Osteoblast (primary cell): ENCODE measurements around the gene PGRMC2. TPM values are rescaled to one million over a fixed set of nuclear protein-coding genes. Genes with fewer than 3 reads are reported as not detected.
A peak's percentile ranks its signal among the peaks of the same experiment; 100 is the strongest.

Experiments
- DNase-seq: peaks from one replicate; pipeline ENCODE4 v3.0.0; 2011; ENCODE audit warnings: low spot score, mixed read lengths; ENCODE audit not compliant: insufficient read length; ENCODE audit errors: missing footprints
- H2AFZ ChIP-seq: 2 replicates; pipeline ENCODE4 v1.6.0; 2011; ENCODE audit warnings: mild to moderate bottlenecking, low read length
- H3K27ac ChIP-seq: 2 replicates; pipeline ENCODE4 v1.5.1; 2011; ENCODE audit warnings: mild to moderate bottlenecking, low read depth, low read length, moderate library complexity
- H3K27me3 ChIP-seq: 2 replicates; pipeline ENCODE4 v1.6.0; 2012; ENCODE audit warnings: mild to moderate bottlenecking, control low read depth, inconsistent platforms, low read length, moderate library complexity; ENCODE audit not compliant: insufficient read depth
- H3K36me3 ChIP-seq: 2 replicates; pipeline ENCODE4 v1.5.1; 2011; ENCODE audit warnings: mild to moderate bottlenecking, low read length, control low read depth, moderate library complexity; ENCODE audit not compliant: insufficient read depth
- H3K4me1 ChIP-seq: 2 replicates; pipeline ENCODE4 v1.5.1; 2011; ENCODE audit warnings: mild to moderate bottlenecking, low read length, control low read depth, moderate library complexity; ENCODE audit not compliant: insufficient read depth
- H3K4me2 ChIP-seq: 2 replicates; pipeline ENCODE4 v1.6.0; 2011; ENCODE audit warnings: mild to moderate bottlenecking, low read length; ENCODE audit not compliant: insufficient read depth
- H3K4me3 ChIP-seq: fragments of 200-600 bp; sonication (generic); 3 replicates; pipeline ENCODE4 v1.5.1; 2012; ENCODE audit warnings: mild to moderate bottlenecking, low read length, inconsistent platforms; ENCODE audit not compliant: insufficient read depth
- H3K79me2 ChIP-seq: 2 replicates; pipeline ENCODE4 v1.6.0; 2012; ENCODE audit warnings: mild to moderate bottlenecking, low read length, control low read depth, inconsistent platforms; ENCODE audit not compliant: insufficient read depth
- H3K9me3 ChIP-seq: 2 replicates; pipeline ENCODE4 v1.5.1; 2011; ENCODE audit warnings: low read depth, low read length, control low read depth
- H4K20me1 ChIP-seq: 2 replicates; pipeline ENCODE4 v1.6.0; 2012; ENCODE audit warnings: mild to moderate bottlenecking, low read length, control low read depth; ENCODE audit not compliant: insufficient read depth
- CTCF ChIP-seq: IDR thresholded peaks from 2 replicates; pipeline ENCODE4 v1.5.1; 2011; ENCODE audit warnings: mild to moderate bottlenecking, low read depth, low read length, moderate library complexity; ENCODE audit errors: extremely low read depth
- total RNA-seq: library from RNA; depleted of rRNA; stranded (reverse); fragments of >200 nt; gene quantifications from 2 replicates; pipeline ENCODE4 v1.2.3, GENCODE V29; 2012

Gene PGRMC2
- total RNA-seq, 1 donor: 38.4 TPM

GRCh38 chr4:128322986-128323385, 35.4 kb upstream of the PGRMC2 start:
- TF ChIP-seq CTCF: no peak
- H3K4me3 ChIP-seq: no peak overlapping the region
- DNase-seq: peak; percentile 53
- H4K20me1 ChIP-seq: no peaks in the 10 kb centered on the region
- H3K79me2 ChIP-seq: no peaks in the 10 kb centered on the region
- H3K36me3 ChIP-seq: no peaks in the 10 kb centered on the region
- H3K4me1 ChIP-seq: peaks cover 31% of the 10 kb centered on the region
- H3K27ac ChIP-seq: peak overlapping the region; percentile 87
- no peaks in the 10 kb centered on the region for H3K27me3 ChIP-seq
- H3K9me3 ChIP-seq: no peaks in the 10 kb centered on the region
- no peak overlapping the region for H2AFZ ChIP-seq
- peak overlapping the region; percentile 38 for H3K4me2 ChIP-seq

- no peaks in the 10 kb centered on the region for H3K27me3 ChIP-seq
- H3K4me1 ChIP-seq: peaks cover 31% of the 10 kb centered on the region
- DNase-seq: no peak
- H3K79me2 ChIP-seq: no peaks in the 10 kb centered on the region
- H3K4me2 ChIP-seq: peak overlapping the region; percentile 38
- no peak overlapping the region for H2AFZ ChIP-seq
- no peak overlapping the region for H3K4me3 ChIP-seq
- no peaks in the 10 kb centered on the region for H3K36me3 ChIP-seq
- no peaks in the 10 kb centered on the region for H3K9me3 ChIP-seq
- no peaks in the 10 kb centered on the region for H4K20me1 ChIP-seq
- H3K27ac ChIP-seq: peak overlapping the region; percentile 87
- no peak for TF ChIP-seq CTCF
Measured at GRCh38 chr4:128322311-128322710, 34.7 kb upstream of the PGRMC2 start.

- TF ChIP-seq CTCF: no peak
- H3K27ac ChIP-seq: peak overlapping the region; percentile 87
- DNase-seq: no peak
Measured at GRCh38 chr4:128320656-128321055, 33.0 kb upstream of the PGRMC2 start.

GRCh38 chr4:128315756-128316520, 28.3 kb upstream of the PGRMC2 start:
- no peak overlapping the region for H2AFZ ChIP-seq
- no peak for TF ChIP-seq CTCF
- no peaks in the 10 kb centered on the region for H3K79me2 ChIP-seq
- peaks cover 2% of the 10 kb centered on the region for H3K4me1 ChIP-seq
- no peaks in the 10 kb centered on the region for H3K36me3 ChIP-seq
- no peak for DNase-seq
- H4K20me1 ChIP-seq: no peaks in the 10 kb centered on the region
- H3K4me2 ChIP-seq: no peak overlapping the region
- H3K9me3 ChIP-seq: no peaks in the 10 kb centered on the region
- no peaks in the 10 kb centered on the region for H3K27me3 ChIP-seq
- no peak overlapping the region for H3K27ac ChIP-seq
- no peak overlapping the region for H3K4me3 ChIP-seq

More at GRCh38 chr4:128320656-128321055, 33.0 kb upstream of the PGRMC2 start:
- Histone ChIP-seq H3K4me2 (no peak overlapping the region), H3K9me3 (no peaks in the 10 kb centered on the region), H4K20me1 (no peaks in the 10 kb centered on the region), H3K4me3 (no peak overlapping the region), H3K36me3 (no peaks in the 10 kb centered on the region), H3K79me2 (no peaks in the 10 kb centered on the region), H3K27me3 (no peaks in the 10 kb centered on the region), H3K4me1 (peaks cover 31% of the 10 kb centered on the region), H2AFZ (no peak overlapping the region)
